ENCODE results near the gene LIPA.
A peak's percentile ranks its signal among the peaks of the same experiment; 100 is the strongest.
"Not testable (repeated sequence)": the region's sequence is repeated elsewhere in the genome, so short reads cannot be mapped to it uniquely, and the experiment has no call there.

Gene LIPA

DNA sequence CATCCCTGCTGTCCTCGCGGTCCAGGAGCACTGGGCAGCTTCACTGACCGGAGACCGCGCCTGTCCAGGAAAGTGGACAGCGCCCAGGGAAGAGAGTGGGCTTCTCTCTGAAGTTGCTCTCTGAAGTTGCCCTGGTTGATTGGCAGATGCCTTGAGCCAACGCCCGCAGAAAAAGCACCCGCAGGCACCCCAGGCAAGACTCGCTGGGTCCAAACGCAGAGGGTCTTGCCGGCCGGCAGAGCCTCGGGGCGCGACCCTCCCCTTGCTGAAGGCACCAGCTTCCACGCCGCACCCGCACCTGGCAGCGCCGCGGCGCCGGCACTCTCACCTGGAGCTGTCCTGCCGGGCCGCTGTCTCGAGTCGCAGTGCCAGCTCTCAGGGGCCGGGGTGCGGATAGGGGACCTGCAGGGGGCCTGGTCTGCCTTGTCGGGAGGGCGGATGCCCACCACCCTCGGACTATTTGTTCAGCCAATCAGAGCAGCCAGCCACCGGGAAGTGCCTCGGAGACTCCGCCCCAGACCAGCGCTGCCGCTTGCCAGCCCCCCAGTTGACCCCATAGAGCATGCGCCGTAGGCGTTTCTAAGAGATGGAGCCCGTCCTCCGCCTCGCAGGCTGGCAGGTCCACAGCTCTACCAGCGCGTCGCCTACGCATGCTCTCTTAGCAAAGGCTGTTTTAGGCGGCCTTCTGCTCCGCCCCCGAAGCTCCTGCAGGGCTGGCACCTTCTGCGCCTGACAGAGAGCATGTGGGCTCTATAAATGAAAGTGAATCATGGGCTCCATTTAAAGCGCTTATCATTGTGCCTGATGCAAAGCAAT lies at the start of gene LIPA:
Gene LIPA (minus strand): TSS at position 367 of the 816 bp plus-strand sequence. CDS start 4,127 bp downstream, outside the sequence.
- peak; percentile 89 for DNase-seq

DNA sequence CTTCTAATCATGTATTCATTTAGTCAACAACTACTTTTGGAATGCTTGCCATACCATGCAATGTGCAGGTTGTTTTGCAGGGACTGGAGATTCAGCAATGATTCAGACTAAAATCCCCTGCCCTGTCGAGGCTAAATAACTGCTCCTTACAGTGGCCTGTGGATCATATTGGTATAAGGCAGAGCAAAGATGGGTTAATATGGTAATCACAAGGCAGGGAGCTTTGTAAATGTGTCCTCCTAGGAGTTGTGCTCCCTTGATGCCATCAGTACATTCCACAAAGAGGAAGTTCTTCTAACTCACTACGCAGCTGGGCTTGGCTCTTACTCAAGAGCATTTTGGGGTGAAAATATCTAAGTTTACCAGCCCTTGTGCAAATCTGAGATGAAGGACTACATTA lies 49.7 kb upstream of the LIPA start:
- DNase-seq = no peak

DNA sequence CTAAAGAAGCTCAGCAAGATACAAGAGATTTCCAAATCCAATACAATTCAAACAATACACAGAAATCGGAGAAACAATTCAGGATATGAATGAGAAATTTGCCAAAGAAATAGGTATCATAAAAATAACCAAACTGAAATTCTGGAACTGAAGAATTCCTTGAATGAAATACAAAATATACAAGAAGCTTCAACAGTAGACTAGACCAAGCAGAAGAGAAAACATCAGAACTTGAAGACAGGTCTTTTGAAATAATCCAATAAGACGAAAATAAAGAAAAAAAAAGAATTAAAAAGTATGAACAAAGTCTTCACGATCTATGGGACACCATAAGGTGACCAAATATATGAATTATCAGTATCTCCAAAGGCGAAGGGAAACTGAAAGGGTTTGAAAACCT lies 47.5 kb upstream of the LIPA start:
- no peak for DNase-seq

DNA sequence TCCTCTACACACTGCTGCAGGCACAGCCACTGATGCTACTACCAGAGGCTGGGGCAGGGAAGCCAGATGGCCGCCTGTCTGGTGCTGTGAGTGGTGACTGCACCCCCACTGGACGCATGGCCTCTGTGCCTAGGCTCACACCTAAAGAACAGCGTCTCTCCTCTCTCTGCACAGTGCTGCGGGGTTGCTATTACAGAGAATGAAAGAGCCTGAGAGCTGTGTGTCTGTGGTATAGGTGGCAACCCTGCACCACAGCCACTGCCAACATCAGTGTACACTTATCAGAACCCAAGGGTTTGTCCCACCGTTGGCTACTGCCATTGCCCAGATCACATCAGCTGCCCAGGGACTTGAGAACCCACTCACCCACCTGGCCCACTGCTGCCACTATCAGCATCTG lies 46.2 kb upstream of the LIPA start:
- DNase-seq = no peak

DNA sequence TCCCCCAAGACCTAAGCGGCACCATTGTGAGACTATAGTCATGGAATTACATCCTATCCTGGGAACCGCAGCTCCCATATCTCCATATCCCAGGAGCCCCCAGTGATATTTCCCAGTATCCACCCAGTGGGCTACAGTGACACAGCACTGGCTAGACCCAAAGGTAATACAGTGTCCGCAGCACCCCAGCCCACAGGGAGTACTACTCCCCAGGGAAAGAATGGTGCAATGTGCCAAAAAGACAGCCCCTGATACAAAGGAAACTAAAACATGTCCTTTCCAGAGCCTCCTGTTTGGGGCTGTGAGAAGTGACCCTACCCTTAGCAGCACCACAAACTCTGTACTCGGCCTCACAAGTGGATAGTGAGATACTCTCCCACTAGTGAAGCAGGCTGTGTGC lies 45.8 kb upstream of the LIPA start:
- no peak for DNase-seq

DNA sequence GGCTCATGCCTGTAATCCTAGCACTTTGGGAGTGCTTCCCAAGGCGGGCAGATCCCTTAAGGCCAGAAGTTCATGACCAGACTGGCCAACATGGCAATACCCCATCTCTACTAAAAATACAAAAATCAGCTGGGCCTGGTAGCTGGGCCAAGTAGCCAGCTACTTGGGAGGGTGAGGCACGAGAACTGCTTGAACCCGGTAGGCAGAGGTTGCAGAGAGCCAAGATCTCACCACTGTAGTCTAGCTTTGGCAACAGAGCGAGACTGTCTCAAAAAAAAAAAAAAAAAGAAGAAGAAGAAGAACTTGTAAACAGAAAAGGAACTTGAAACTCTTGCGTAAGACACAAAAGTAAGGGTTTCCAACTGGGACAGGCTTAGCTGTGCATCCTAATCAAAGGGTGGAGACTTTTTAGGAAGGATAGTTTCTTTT lies 44.7 kb upstream of the LIPA start:
- no peak for DNase-seq

DNA sequence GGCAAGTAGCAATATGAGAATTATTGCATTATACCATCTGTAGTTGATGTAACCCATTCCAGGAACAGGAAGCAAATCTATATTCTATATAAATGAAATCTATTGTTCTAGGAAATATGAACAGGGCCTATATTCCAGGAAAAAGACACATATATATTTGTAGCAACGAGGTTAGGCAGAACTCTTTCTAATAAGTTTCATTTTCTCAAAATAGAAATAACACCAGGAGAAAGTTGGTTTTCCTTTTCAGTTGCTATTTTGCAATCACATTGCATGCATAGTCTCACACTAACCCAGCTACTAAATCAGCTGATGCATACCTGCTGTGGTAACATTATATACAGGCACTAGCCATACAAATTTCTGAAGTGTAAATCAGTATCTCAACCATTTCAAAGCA lies 44.0 kb upstream of the LIPA start:
- DNase-seq = no peak

DNA sequence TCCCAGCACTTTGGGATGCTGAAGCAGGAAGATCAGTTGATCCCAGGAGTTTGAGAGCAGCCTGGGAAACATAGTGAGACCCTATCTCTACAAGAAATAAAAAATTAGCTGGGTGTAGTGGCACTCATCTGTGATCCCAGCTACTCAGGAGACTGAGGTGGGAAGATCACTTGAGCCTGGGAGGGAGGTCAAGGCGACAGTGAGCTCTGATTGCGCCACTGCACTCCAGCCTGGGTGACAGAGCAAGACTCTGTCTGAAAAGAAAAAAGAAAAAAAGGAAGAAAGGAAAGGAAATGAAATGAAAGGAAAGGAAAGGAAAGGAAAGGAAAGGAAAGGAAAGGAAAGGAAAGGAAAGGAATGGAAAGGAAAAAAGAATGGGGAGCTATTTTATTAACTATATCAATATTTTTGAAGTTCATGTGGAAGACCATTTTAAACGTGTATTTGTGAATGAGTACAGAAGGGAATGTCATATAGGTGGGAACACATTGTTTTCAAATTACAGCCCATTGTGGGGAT lies 43.2 kb upstream of the LIPA start:
- no peak for DNase-seq

DNA sequence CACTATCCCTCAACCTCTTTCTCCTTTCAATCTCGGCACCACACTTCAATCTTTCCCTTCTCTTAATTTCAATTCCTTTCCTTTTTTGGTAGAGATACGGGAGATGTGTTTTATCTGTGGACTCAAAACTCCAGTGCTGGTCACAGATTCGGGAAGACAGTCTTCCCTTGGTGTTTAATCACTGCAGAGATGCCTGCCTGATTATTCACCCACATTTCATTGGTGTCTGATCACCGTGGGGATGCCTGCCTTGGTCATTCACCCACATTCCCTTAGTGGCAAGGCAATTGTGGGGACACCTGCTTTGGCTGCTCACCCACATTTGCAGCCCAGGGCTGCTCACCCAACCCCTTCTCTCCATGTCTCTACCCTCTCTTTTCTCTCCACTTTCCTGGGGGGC lies 33.7 kb upstream of the LIPA start:
- not testable (repeated sequence) for DNase-seq

DNA sequence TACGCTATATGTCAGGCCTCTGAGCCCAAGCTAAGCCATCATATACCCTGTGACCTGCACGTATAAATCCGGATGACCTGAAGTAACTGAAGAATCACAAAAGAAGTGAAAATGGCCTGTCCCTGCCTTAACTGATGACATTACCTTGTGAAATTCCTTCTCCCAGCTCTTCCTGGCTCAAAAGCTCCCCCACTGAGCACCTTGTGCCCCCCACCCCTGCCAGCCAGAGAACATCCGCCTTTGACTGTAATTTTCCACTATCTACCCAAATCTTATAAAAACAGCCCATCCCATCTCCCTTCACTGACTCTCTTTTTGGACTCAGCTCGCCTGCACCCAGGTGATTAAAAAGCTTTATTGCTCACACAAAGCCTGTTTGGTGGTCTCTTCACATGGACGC lies 33.1 kb upstream of the LIPA start:
- not testable (repeated sequence) for DNase-seq

DNA sequence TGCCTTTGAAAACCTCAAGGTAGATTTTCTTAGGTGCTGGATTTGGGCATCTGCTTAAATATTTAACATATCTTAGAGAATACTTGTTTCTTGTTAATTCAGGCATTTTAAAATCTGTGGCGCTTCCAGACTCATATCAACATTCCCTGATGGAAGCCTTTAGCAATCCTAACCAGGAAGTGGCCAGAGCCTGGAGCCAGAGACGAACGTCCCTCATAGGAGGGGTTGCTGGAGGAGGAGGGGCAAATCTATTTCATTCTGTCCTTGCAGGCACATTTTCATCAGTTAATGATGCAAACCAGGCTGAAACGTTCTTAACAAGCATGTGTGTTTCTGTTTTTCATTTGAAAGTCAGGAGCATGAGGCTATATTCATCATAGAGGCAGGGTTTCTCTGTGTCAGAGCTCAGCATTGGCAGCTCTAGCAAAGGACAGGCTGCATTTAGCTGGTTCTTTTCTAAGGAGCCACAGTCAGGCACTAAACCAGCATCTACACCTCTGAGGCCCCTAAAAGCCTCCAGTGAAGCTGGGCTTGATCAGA lies 32.4 kb upstream of the LIPA start:
- no peak for DNase-seq

DNA sequence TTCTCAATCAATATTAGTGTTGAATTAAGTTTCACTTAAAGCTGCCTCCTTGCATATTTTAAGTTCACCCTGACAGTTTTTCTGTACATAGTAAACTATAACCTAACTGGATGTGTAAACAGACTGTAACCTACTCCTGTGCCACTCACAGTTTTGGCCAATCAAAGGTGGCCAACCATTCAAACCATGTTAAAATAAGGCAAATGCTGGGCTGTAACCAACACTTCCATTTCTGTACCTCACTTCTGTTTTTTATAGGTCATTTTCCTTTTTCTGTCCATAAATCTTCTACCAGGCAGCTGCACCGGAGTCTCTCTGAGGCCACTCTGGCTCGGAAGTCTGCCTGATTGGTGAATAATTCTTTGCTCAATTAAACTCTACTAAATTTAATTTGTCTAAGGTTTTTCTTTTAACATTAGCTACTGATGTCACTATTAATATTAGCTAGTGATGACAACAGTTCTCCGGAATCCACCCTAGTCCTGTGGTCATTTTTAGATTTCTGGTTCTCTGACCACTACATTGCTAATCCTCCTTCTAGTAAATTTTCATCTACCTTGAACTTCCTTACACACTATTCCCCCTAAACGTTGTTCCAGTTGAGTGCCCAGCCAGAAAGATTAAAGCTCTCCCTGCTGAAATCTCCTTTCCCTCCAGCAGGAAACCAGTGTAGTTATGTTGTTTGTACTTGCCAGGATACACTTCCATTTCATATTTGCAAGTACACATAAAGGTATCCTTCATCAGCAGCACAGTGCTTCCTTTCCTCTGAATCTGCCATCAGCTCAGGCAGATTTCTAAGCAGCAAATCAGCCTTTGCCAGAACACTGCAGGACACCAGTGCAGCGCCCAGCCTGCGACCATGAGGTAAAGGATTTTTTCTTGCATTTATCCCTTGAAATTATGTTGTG lies 31.7 kb upstream of the LIPA start:
- no peak for DNase-seq

DNA sequence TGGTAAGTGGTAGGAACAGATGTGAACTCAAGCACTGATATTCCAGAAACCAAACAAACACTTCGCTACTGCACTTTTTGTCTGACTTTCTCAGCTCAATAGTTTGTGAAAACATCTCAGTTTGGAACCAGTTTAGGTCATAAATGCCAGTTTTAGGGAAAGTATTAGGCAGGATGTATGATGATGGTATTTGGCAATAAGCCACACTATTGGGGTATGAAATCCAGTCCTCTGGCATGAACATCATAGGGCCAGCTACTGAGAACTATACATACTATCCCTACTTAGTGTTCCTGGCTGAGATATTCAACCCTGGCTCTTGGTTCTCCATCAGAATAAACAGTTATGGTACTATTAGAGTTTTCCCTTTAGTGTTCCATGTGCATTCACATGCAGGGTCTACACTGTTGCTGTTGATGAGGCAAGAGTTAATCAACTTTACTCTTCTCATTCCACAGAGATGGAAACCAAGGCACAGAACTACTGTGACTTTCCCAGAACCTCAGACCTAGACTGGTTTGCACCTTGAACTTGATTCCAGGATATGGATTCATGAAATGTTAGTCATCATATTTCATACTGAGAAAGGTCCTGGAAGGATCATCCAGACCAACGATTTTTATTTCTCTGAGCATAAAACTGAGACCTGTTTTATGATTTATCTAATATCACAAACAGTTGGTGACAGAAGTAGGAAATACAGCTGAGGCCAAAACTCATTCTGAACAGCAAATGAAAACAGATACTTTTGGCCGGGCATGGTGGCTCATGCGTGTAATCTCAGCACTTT lies 30.2 kb upstream of the LIPA start:
- no peak for DNase-seq

DNA sequence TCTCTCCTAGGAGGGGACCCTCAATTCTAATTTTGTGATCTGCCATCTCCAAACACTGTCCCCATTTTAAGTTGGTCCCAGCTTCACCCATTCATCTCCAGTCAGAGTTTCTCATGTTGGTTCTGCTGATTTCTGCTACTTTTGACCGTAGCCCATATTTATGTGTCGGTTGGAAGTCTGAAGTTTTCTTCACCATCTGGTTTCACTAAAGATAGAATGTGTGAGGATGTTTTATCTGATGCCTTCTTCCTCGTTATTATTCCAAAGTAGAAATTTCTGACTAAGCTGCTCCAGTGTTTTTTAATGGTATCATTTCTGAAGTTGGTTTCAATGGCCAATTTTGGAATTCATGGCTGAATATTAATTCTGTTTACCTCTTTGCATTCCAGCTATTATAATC lies 28.9 kb upstream of the LIPA start:
- DNase-seq = no peak

DNA sequence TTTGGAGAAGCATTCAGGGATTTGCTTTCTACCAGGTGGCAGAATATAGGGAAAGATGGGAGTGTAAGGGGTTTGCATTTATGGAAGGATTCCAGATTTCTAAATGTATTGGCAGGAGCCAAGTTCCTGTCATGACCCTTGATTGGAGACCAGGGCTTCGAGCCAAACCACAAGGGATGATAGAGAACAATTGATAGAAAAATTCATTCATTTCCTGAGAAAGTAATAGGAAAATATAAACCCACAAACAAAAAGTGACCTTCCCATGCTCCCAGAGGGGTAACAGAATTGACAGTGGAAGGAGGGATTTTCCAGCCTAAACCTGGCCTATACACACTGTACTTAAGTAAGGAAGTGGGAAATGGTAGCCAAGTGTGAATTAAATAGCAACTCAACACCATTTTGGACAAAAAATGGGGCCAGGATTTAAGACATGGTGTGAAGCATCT lies 27.9 kb upstream of the LIPA start:
- DNase-seq = no peak

DNA sequence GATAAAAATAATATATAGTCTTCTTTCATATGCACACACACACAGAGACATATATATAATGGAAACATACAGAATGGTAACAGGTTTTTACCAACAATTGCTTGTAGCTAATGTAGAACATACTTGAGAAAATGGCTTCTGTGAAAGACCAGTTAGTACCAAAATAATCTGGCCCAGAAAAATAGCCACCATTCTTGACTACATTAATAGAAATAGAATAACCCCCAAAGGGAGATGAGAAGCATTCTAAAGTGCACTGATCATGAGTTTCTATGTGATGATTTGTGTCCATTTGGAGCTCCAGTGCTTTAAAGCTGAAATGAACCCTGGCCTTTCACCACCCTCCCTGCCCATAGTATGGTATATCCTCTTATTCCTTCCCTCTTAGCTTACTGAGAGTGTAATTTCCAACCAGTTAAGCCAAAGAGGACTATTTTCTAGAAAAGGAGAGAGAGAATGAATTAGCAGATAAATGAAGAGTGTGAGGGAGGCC lies 27.4 kb upstream of the LIPA start:
- DNase-seq = no peak

DNA sequence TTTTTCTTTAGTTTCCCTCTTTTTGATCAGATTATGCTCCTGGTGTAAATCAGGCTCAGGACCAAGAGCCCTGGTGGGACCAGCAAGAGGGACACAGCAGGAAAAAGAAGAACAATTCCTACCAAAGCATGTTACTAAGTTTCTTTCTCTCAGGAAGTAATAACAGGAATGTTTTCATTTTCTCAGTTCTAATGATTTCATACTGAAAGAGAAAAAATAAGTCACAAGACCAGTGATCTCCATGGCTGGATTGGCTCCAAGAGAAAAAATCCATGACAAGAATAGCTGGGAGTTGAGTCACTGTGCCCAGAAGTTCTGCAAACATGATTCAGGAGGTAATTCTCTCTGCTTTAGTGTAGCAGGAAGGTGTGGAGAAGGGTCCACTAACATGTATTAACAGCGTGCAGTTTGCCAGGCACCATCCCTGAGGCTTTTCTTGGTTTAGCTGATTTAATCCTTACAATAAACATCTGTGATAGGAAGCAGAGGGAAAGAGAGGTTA lies 26.5 kb upstream of the LIPA start:
- no peak for DNase-seq

DNA sequence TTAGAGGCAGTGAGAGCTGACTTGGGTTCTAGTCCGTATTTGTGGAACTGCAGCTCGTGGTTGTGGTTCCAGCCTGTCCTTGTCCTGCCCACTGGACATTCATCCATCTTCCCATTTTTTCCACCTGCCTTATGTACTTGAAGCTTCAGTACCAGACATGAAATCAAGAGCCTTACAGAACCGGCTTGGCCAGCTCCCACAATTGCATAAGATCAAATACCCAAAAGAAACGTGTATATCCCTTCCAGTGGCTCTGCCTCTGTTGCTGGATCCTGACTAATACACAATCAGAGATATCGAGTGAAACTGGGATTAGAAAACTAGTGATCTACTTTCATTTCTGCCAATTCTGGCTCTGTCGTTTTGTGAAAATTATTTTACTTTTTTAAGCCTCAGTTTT lies 23.8 kb upstream of the LIPA start:
- DNase-seq = no peak

DNA sequence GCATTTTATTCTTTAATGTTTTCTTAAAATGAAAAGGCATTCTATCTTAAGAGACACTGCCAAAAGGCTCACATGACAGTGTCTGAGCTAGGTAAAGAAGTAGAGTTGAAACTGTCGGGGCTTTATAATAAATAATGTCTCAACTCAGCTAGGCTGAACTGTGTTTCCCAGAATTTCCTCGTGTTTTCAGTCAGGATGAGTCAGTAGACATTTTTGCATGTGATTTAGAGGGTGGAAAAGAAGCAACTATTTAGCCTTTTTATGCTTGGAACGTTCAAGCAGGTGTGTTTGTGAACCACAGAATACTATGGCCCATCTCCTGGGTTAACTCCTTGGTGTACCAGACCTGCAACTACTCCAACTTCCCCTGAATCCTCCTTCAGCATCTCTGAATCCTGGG lies 23.4 kb upstream of the LIPA start:
- no peak for DNase-seq

DNA sequence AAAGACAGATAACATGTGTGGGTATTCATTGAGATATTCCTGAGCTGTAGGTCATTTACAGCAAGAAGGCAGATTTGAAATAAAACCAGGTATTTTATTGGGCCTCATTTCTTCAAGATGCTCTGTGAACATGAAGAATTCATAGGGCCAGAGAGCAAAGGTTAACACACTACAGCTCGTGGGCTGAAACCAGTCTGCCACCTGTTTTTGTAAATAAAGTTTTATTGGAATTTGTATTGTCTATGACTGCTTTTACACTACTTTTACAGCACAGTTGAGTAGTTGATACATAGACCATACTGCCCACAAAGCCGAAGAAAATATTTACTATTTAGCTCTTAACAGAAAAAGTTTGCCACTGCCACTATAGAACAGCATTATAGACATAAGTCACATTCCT lies 22.1 kb upstream of the LIPA start:
- DNase-seq = no peak

DNA sequence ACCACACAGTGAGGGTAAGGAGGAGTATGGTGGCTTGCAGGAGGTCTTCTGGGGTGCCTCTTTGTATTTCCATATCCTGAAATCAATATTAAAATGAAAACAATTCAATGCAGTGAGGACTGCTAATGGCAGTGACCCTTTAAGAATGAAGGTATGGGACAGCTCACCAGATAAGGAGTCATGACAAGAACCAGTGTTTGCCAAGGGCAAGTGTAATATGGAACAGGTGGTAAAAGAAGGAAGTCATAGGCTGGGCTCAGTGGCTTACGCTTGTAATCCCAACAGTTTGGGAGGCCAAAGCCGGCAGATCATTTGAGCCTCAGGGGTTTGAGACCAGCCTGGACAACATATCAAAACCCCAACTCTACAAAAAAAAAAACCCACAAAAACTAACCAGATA lies 20.0 kb upstream of the LIPA start:
- DNase-seq = no peak

DNA sequence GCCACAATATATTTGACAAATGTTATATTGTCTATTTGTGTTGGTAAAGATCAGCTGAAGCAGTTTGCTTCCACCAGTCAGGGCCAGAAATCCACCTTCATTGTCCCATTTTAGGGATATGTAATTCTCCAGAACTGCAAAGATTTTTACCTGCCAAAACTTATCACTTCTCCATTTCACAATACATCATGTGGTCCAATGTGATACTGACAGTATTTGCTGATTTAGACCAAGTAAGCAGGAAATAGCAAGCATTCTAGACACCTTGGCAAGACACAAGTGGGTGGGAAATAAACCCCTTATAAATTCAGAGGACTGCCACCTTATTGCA lies 18.5 kb upstream of the LIPA start:
- no peak for DNase-seq

Data from KG1 (cell line).